Measurements from ENCODE around the gene PKDREJ.

Gene PKDREJ

DNA sequence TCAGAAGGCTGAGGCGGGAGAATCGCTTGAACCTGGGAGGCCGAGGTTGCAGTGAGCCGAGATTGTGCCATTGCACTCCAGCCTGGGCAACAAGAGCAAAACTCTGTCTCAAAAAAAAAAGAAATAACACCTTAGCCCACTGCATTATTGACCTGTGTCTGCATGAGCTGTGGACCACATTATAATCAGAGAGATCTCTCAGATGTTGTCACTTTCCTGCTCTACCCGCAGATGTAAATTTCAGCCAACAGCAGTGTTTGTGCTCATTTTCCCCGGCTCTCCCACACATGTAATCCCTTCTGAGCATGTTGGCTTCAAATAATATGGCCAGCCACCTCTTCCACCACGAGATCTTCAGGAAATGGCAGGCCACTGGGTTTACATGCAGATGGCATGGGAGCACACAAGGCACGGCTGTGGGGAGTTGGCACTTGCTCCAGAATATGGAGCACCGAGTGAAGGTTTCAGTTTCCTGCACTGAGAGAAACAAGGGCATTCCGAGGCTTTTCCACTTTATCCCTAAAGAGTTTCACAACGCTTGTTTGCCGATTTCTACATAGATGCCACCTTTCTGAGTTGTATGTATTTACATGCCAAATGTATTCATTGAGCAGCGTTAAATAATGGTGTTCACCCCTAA, 32.8 kb downstream of the PKDREJ start:
- no peak for DNase-seq

DNA sequence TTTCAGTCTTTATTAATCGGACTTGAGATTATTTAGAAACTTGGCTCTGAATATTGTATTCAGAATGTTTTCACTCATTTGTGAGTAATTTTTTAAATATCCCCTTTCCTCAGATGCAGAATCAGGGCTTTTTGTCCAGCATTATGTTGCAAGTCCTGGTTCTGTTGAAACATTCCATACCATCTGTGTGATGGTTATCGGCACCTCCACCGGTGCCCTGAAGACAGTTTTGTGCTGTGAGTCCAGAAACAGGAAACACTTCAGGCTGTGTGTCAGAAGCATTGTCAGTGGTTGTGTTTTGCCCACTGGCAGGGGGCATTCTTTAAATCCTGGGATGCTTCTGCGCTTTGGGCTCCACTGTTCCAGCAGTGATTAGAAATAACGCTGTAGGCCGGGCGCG, 33.4 kb downstream of the PKDREJ start:
- DNase-seq, result no peak

DNA sequence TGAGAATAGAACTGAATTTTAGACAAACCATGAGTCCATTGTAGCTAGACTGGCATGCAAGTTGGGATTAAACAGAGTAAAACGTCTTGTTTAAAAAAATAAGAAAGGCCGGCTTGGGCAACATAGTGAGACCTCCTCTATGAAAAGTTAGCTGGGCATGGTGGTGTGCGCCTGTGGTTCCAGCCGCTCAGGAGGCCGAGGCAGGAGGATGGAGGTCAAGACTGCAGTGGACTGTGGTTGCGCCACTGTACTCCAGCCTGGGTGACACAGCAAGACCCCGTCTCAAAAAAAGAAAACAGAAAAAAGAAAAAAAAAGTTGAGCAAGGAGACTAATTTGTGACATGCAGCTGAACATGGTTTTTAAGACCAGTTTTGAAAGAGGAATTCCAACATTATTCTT, 36.6 kb downstream of the PKDREJ start:
- DNase-seq, result no peak

DNA sequence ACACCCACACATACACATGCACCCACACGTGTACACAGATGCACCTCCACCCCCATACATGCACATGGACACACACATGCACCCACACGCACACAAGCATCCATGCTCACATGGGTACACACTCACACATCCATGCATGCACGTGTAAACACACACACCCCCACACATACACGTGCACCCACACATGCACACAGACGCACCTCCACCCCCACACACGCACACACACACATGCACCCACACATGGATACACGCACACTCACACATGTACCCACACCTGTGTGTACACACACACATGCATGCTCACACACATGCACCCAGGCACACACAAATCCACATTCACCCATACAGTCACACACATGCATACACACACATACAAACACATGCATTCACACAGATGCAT, 37.5 kb downstream of the PKDREJ start:
- no peak for DNase-seq

DNA sequence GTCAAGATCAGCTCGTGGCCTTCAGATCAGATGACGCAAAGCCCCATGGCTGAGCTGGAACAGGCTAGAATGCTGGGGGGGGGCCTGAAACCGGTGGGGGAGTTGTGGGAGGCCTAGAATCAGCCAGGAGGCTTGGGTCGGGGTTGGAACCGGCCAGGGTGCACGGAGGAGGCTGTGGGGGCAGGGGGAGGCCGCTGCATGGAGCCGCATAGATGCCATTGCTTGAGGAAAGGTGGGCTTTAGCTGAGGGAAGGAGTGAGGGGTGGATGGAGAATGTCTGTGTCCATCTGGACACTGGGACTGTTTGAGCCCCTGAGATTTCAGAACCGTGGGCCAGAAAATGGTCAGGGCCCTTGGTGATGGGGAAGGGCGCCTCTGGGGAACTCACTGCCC, 38.2 kb downstream of the PKDREJ start:
- DNase-seq, result no peak

DNA sequence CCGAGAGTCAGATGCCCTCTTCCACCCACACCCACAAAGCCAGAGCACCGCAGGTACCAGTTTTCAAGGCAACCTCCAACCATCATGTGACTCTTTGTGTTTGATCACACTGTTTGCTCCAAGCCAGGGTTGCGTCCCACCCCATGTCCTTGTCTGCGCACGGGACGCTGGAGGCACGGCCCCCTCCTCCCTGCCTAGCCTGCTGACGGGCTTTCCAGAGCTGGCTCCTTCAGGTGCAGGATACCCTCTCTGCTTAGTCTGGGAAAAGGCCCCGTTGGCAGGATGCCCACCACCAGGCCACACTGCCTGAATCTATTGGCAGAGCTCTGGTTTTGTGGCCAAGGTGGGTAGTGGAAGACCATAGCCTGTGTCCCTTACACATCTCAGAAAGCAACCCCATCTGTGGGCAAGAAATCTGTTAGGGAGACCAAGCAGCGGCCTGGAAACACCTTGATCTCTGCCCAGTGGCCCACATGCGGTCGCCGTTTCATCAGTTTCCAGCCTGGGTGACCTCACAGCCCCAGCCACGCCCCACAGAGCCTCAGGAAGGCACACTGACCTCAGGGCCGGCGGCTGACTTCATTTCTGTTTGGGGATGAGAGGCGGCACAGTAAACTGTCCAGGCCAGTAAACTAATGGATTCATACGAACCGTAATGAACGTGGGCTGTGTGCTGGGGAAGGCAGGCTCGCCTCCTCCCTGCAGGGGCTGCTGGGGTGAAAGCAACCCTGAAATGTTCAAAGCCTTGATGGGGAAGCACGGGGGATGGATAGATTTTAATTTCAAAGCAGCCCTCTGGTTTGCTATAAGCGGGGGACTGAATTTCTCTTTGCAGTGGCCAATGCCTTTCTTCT, 38.9 kb downstream of the PKDREJ start:
- no peak for DNase-seq

DNA sequence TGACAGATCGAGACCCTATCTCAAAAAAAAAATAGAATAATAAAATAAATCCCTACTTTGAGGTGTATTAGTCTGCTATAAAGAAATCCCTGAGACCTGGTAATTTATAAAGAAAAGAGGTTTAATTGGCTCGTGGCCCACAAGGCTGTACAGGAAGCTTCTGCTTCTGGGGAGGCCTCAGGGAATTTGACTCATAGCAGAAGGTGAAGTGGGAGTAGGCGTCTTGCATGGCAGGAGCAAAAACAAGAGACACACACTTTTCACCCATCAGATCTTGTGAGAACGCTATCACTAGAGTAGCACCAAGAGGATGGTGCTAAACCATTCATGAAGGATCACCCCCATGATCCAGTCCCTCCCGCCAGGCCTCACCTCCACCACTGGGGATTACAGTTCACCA, 42.2 kb downstream of the PKDREJ start:
- no peak for DNase-seq

DNA sequence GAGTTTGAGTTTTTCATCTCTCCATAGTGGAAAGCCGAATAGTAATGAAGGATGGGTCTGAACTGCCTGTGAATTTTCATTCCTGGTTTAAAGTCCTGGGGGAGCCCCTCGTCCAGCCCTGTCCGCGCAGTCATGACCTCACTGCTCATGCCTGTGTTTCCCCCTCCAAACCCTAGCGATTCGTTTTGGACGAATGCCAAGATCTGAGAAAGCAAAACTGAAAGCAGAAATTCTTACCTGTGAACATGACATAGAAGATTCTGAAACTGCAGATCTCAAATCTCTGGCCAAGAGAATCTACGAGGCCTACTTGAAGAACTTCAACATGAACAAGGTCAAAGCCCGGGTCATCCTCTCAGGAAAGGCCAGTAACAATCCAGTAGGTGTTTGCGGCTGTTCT, 43.5 kb downstream of the PKDREJ start:
- DNase-seq, result no peak

DNA sequence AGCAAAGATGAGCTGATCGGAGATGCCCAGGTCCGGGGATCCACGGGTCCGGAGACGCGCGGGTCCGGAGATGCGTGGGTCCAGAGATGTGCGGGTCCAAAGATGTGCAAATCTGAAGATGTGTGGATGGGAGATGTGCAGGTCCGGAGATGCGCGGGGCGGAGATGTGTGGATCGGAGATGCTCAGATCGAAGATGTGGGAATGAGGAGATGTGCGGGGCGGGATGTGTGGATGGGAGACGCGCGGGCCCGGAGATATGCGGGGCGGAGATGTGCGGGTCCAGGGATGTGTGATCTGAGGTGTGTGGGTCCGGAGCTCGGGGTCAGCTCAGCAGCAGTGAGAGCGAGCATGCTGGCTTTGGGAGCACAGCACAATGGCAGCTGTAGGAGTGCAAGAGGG, 48.5 kb downstream of the PKDREJ start:
- no peak for DNase-seq

DNA sequence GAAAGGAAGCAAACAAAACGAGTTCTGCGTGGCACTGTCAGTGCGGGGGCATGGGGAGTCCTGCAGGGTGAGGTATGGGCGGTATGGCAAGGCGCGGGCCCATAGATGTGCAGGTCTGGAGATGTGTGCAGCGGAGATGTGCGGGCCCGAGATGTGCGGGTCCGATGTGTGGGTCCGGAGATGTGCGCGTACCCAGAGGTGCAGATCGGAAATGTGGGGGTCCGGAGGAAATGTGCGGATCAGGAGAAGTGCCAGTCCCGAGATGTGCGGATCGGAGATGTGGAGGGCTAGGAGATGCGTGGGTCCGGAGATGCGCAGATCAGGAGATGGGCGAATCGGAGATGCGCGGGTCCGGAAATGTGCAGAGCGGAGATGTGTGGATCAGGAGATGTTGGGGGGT, 49.0 kb downstream of the PKDREJ start:
- DNase-seq, result no peak

DNA sequence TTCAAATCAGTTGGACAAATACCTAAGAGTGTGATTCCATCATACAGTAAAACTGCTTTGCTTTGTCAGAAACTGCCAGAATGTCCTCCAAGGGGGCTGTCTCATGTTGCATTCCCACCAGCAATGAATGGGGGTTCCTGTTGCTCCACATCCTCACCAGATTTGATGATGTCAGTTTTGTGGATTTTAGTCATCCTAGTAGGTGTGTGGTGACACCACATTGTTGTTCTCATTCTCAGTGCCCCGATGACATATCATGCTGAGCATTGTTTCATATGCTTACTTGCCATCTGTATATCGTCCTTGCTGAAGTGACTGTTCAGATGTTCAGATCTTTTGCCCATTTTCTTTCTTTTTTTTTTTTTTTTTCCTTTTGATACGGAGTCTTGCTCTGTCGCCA, 50.1 kb downstream of the PKDREJ start:
- DNase-seq, result no peak

DNA sequence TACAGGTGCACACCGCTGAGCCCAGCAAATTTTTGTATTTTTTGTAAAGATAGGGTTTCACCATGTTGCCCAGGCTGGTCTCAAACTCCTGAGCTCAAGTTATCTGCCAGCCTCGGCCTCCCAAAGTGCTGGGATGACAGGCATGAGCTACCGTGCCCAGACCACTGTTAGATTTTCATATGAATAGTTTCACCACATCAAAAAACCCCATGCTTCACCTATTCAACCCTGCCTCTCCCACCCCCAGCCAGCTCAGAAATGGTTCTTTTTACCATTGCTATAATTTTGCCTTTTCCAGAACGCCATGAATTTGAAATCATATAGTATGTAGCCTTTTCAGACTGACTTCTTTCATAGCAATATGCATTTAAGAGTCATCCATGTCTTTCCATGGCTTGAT, 50.9 kb downstream of the PKDREJ start:
- no peak for DNase-seq

DNA sequence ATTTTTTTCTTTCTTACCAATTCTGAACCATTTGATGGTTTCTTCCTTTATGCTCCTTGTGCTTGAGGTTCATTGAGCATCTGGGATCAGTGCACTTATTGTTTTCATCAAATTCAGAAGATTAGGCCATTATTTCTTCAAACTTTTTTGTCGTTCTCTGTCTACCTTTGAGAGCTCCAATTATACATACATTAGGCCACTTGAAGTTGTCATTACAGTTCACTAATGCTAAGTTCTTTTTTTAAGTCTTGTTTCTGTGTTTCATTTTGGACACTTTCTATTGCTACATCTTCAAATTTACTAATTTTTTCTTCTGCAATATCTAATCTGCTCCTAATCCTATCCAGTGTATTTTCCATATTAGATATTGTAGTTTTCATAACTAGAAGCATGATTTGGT, 53.9 kb downstream of the PKDREJ start:
- no peak for DNase-seq

Data from 8988T (cell line).